GM12875 (cell line): ENCODE results near the gene VAV2.

Source experiments
- H3K4me3 ChIP-seq: one replicate; pipeline ENCODE4 v1.5.1; 2011; ENCODE audit warnings: low read depth, low read length, control low read depth
- CTCF ChIP-seq: IDR thresholded peaks from 2 replicates; pipeline ENCODE4 v1.5.1; 2011; ENCODE audit warnings: low read depth, mild to moderate bottlenecking, control low read depth, inconsistent platforms, low read length, moderate library complexity, borderline replicate concordance; ENCODE audit not compliant: insufficient read depth

The VAV2 gene

GRCh38 chr9:133948561-133949485 is 43.3 kb downstream of the VAV2 start:
- TF ChIP-seq CTCF = no peak

GRCh38 chr9:133948131-133948530 is 44.0 kb downstream of the VAV2 start:
- no peak overlapping the region for H3K4me3 ChIP-seq
- TF ChIP-seq CTCF = no peak

More at GRCh38 chr9:133948561-133949485, 43.3 kb downstream of the VAV2 start:
- no peak overlapping the region for H3K4me3 ChIP-seq

- H3K4me3 ChIP-seq = peak overlapping the region; percentile 2
- no peak for TF ChIP-seq CTCF
Measured at GRCh38 chr9:133946840-133947486, 45.2 kb downstream of the VAV2 start.

GRCh38 chr9:133945977-133946753 is 46.0 kb downstream of the VAV2 start:
- TF ChIP-seq CTCF = no peak
- peak overlapping the region; percentile 14 for H3K4me3 ChIP-seq

GRCh38 chr9:133945314-133945975 is 46.7 kb downstream of the VAV2 start:
- H3K4me3 ChIP-seq = peak overlapping the region; percentile 14
- no peak for TF ChIP-seq CTCF

GRCh38 chr9:133944746-133945135 is 47.4 kb downstream of the VAV2 start:
- no peak for TF ChIP-seq CTCF
- H3K4me3 ChIP-seq = no peak overlapping the region
